ENCODE results near the gene HOXA1. TPM values are rescaled to one million over a fixed set of nuclear protein-coding genes. Genes with fewer than 3 reads are reported as not detected.
A peak's percentile ranks its signal among the peaks of the same experiment; 100 is the strongest.

Gene HOXA1
- polyA plus RNA-seq, 4 donors = 0.49 to 4.5 (median 0.81) TPM; not detected in 1

GRCh38 chr7:27128776-27129728 lies 33.3 kb upstream of the HOXA1 start:
- Histone ChIP-seq H3K4me3 (ENCODE audit: low read depth in 1 of 3, low read length in 3 of 3) (peak overlapping the region in 2 of 3 donors; percentile 60 to 70), H3K36me3 (ENCODE audit: control insufficient read depth in 3 of 3, insufficient read depth in 2 of 3, low read depth in 1 of 3, low read length in 3 of 3) (peaks cover 0 to 13% (median 0%) of the 10 kb centered on the region in 3 donors), H3K27me3 (ENCODE audit: control insufficient read depth in 3 of 3, insufficient read depth in 3 of 3, low read length in 3 of 3) (peaks cover 0 to 6% (median 4%) of the 10 kb centered on the region in 3 donors), H3K4me1 (ENCODE audit: control insufficient read depth in 3 of 3, insufficient read depth in 2 of 3, low read depth in 1 of 3, low read length in 2 of 3) (peaks cover 2 to 53% (median 11%) of the 10 kb centered on the region in 3 donors), H3K9me3 (ENCODE audit: control insufficient read depth in 2 of 2, insufficient read depth in 1 of 2, low read depth in 1 of 2, low read length in 1 of 2) (no peaks in the 10 kb centered on the region), H3K27ac (ENCODE audit: low read depth in 1 of 3, low read length in 2 of 3) (peak overlapping the region in 2 of 3 donors; percentile 71 to 78)
- WGBS, 3 donors = 15 to 46% (median 36%) methylated on average over 28 of the region's 28 CpGs
- DNase-seq (no peak), FAIRE-seq (no peak)

- peak overlapping the region in 2 of 3 donors; percentile 30 to 71 for H3K27ac ChIP-seq (ENCODE audit: low read depth in 1 of 3, low read length in 2 of 3)
- FAIRE-seq = no peak
- no peaks in the 10 kb centered on the region for H3K9me3 ChIP-seq (ENCODE audit: control insufficient read depth in 2 of 2, insufficient read depth in 1 of 2, low read depth in 1 of 2, low read length in 1 of 2)
- peaks cover 0 to 12% (median 0%) of the 10 kb centered on the region in 3 donors for H3K27me3 ChIP-seq (ENCODE audit: control insufficient read depth in 3 of 3, insufficient read depth in 3 of 3, low read length in 3 of 3)
- H3K4me3 ChIP-seq (ENCODE audit: low read depth in 1 of 3, low read length in 3 of 3) = no peak overlapping the region
- H3K4me1 ChIP-seq (ENCODE audit: control insufficient read depth in 3 of 3, insufficient read depth in 2 of 3, low read depth in 1 of 3, low read length in 2 of 3) = peaks cover 4 to 53% (median 6%) of the 10 kb centered on the region in 3 donors
- DNase-seq = peak in 1 of 2 donors; percentile 41
- peaks cover 0 to 19% (median 0%) of the 10 kb centered on the region in 3 donors for H3K36me3 ChIP-seq (ENCODE audit: control insufficient read depth in 3 of 3, insufficient read depth in 2 of 3, low read depth in 1 of 3, low read length in 3 of 3)
- 40 to 61% (median 51%) methylated on average over 2 of the region's 2 CpGs for WGBS, 3 donors
Observed at GRCh38 chr7:27128034-27128433, 32.2 kb upstream of the HOXA1 start.

- 35 to 38% (median 38%) methylated on average over 3 of the region's 3 CpGs for WGBS, 3 donors
- no peaks in the 10 kb centered on the region for H3K9me3 ChIP-seq (ENCODE audit: control insufficient read depth in 2 of 2, insufficient read depth in 1 of 2, low read depth in 1 of 2, low read length in 1 of 2)
- no peak overlapping the region for H3K4me3 ChIP-seq (ENCODE audit: low read depth in 1 of 3, low read length in 3 of 3)
- peaks cover 4 to 61% (median 6%) of the 10 kb centered on the region in 3 donors for H3K4me1 ChIP-seq (ENCODE audit: control insufficient read depth in 3 of 3, insufficient read depth in 2 of 3, low read depth in 1 of 3, low read length in 2 of 3)
- no peak for FAIRE-seq
- peak overlapping the region in 2 of 3 donors; percentile 42 to 71 for H3K27ac ChIP-seq (ENCODE audit: low read depth in 1 of 3, low read length in 2 of 3)
- peaks cover 0 to 12% (median 0%) of the 10 kb centered on the region in 3 donors for H3K27me3 ChIP-seq (ENCODE audit: control insufficient read depth in 3 of 3, insufficient read depth in 3 of 3, low read length in 3 of 3)
- H3K36me3 ChIP-seq (ENCODE audit: control insufficient read depth in 3 of 3, insufficient read depth in 2 of 3, low read depth in 1 of 3, low read length in 3 of 3) = peaks cover 0 to 28% (median 0%) of the 10 kb centered on the region in 3 donors
- DNase-seq = no peak
Observed at GRCh38 chr7:27126596-27127327, 31.0 kb upstream of the HOXA1 start.

- Histone ChIP-seq H3K27me3 (ENCODE audit: control insufficient read depth in 3 of 3, insufficient read depth in 3 of 3, low read length in 3 of 3) (peaks cover 0 to 12% (median 0%) of the 10 kb centered on the region in 3 donors), H3K4me3 (ENCODE audit: low read depth in 1 of 3, low read length in 3 of 3) (no peak overlapping the region), H3K4me1 (ENCODE audit: control insufficient read depth in 3 of 3, insufficient read depth in 2 of 3, low read depth in 1 of 3, low read length in 2 of 3) (peaks cover 4 to 61% (median 7%) of the 10 kb centered on the region in 3 donors), H3K9me3 (ENCODE audit: control insufficient read depth in 2 of 2, insufficient read depth in 1 of 2, low read depth in 1 of 2, low read length in 1 of 2) (no peaks in the 10 kb centered on the region), H3K27ac (ENCODE audit: low read depth in 1 of 3, low read length in 2 of 3) (peak overlapping the region in 2 of 3 donors; percentile 48 to 82), H3K36me3 (ENCODE audit: control insufficient read depth in 3 of 3, insufficient read depth in 2 of 3, low read depth in 1 of 3, low read length in 3 of 3) (peaks cover 0 to 28% (median 0%) of the 10 kb centered on the region in 3 donors)
- FAIRE-seq (no peak), DNase-seq (no peak)
- WGBS, 3 donors = 58 to 81% (median 77%) methylated on average over 5 of the region's 5 CpGs
Observed at GRCh38 chr7:27125986-27126394, 30.2 kb upstream of the HOXA1 start.

- peak overlapping the region in 1 of 3 donors; percentile 50 for H3K4me3 ChIP-seq (ENCODE audit: low read depth in 1 of 3, low read length in 3 of 3)
- H3K4me1 ChIP-seq (ENCODE audit: control insufficient read depth in 3 of 3, insufficient read depth in 2 of 3, low read depth in 1 of 3, low read length in 2 of 3) = peaks cover 4 to 69% (median 13%) of the 10 kb centered on the region in 3 donors
- peak; percentile 36 to 70 for DNase-seq
- H3K36me3 ChIP-seq (ENCODE audit: control insufficient read depth in 3 of 3, insufficient read depth in 2 of 3, low read depth in 1 of 3, low read length in 3 of 3) = peaks cover 0 to 31% (median 0%) of the 10 kb centered on the region in 3 donors
- no peaks in the 10 kb centered on the region for H3K9me3 ChIP-seq (ENCODE audit: control insufficient read depth in 2 of 2, insufficient read depth in 1 of 2, low read depth in 1 of 2, low read length in 1 of 2)
- H3K27me3 ChIP-seq (ENCODE audit: control insufficient read depth in 3 of 3, insufficient read depth in 3 of 3, low read length in 3 of 3) = peaks cover 0 to 12% (median 0%) of the 10 kb centered on the region in 3 donors
- no peak for FAIRE-seq
- H3K27ac ChIP-seq (ENCODE audit: low read depth in 1 of 3, low read length in 2 of 3) = peak overlapping the region; percentile 35 to 86 (median 82)
- WGBS, 3 donors = 50 to 61% (median 61%) methylated on average over 8 of the region's 8 CpGs
Observed at GRCh38 chr7:27124902-27125689, 29.3 kb upstream of the HOXA1 start.

GRCh38 chr7:27124096-27124901 lies 28.5 kb upstream of the HOXA1 start:
- Histone ChIP-seq H3K27me3 (ENCODE audit: control insufficient read depth in 3 of 3, insufficient read depth in 3 of 3, low read length in 3 of 3) (peaks cover 0 to 12% (median 0%) of the 10 kb centered on the region in 3 donors), H3K9me3 (ENCODE audit: control insufficient read depth in 2 of 2, insufficient read depth in 1 of 2, low read depth in 1 of 2, low read length in 1 of 2) (no peaks in the 10 kb centered on the region), H3K4me3 (ENCODE audit: low read depth in 1 of 3, low read length in 3 of 3) (peak overlapping the region in 1 of 3 donors; percentile 50), H3K27ac (ENCODE audit: low read depth in 1 of 3, low read length in 2 of 3) (peak overlapping the region; percentile 30 to 86 (median 82)), H3K36me3 (ENCODE audit: control insufficient read depth in 3 of 3, insufficient read depth in 2 of 3, low read depth in 1 of 3, low read length in 3 of 3) (peaks cover 0 to 32% (median 0%) of the 10 kb centered on the region in 3 donors), H3K4me1 (ENCODE audit: control insufficient read depth in 3 of 3, insufficient read depth in 2 of 3, low read depth in 1 of 3, low read length in 2 of 3) (peaks cover 4 to 69% (median 18%) of the 10 kb centered on the region in 3 donors)
- DNase-seq (peak in 1 of 2 donors; percentile 57), FAIRE-seq (no peak)
- 44 to 61% (median 59%) methylated on average over 43 of the region's 43 CpGs for WGBS, 3 donors

- FAIRE-seq (no peak), DNase-seq (no peak)
- Histone ChIP-seq H3K27me3 (ENCODE audit: control insufficient read depth in 3 of 3, insufficient read depth in 3 of 3, low read length in 3 of 3) (peaks cover 0 to 15% (median 0%) of the 10 kb centered on the region in 3 donors), H3K4me3 (ENCODE audit: low read depth in 1 of 3, low read length in 3 of 3) (peak overlapping the region in 2 of 3 donors; percentile 34 to 50), H3K27ac (ENCODE audit: low read depth in 1 of 3, low read length in 2 of 3) (peak overlapping the region; percentile 30 to 86 (median 82)), H3K4me1 (ENCODE audit: control insufficient read depth in 3 of 3, insufficient read depth in 2 of 3, low read depth in 1 of 3, low read length in 2 of 3) (peaks cover 4 to 70% (median 20%) of the 10 kb centered on the region in 3 donors), H3K36me3 (ENCODE audit: control insufficient read depth in 3 of 3, insufficient read depth in 2 of 3, low read depth in 1 of 3, low read length in 3 of 3) (peaks cover 0 to 31% (median 0%) of the 10 kb centered on the region in 3 donors), H3K9me3 (ENCODE audit: control insufficient read depth in 2 of 2, insufficient read depth in 1 of 2, low read depth in 1 of 2, low read length in 1 of 2) (no peaks in the 10 kb centered on the region)
- 35 to 61% (median 40%) methylated on average over 26 of the region's 26 CpGs for WGBS, 3 donors
Observed at GRCh38 chr7:27123477-27124053, 27.8 kb upstream of the HOXA1 start.

All from small intestine (tissue), 7 donors.